Prostate gland (tissue), 2 donors: ENCODE data around the gene ARMH2. TPM values are rescaled to one million over a fixed set of nuclear protein-coding genes. Genes with fewer than 3 reads are reported as not detected.
"Not testable (repeated sequence)": the region's sequence is repeated elsewhere in the genome, so short reads cannot be mapped to it uniquely, and the experiment has no call there.

ENCODE experiments used
- DNase-seq: peaks from one replicate; pipeline ENCODE4 v3.0.0-alpha.2; 2019; ENCODE audit warnings: low spot score
- H3K27ac ChIP-seq, 2 donors: fragments of 200-600 bp; sonication (generic); 2 replicates each; pipeline ENCODE4 v1.5.1; 2017 to 2019
- H3K27me3 ChIP-seq: fragments of 200-600 bp; sonication (generic); replicated peaks from 2 replicates; pipeline ENCODE4 v1.5.1; 2019; ENCODE audit not compliant: insufficient read depth
- H3K36me3 ChIP-seq, 2 donors: fragments of 200-600 bp; sonication (generic); 1 replicate in 1 of 2; 2 replicates in 1 of 2; pipeline versions ENCODE4 v1.5.1 to v1.8.1; 2017 to 2019
- H3K4me1 ChIP-seq: fragments of 200-600 bp; sonication (generic); replicated peaks from 2 replicates; pipeline ENCODE4 v1.5.1; 2019
- H3K4me3 ChIP-seq, 2 donors: fragments of 200-600 bp; sonication (generic); 2 replicates each; pipeline ENCODE4 v1.5.1; 2017 to 2019
- H3K9me3 ChIP-seq: fragments of 200-600 bp; sonication (generic); 2 replicates; pipeline ENCODE4 v1.5.1; 2017
- POLR2A ChIP-seq: fragments of 450-650 bp; IDR thresholded peaks from one replicate; pipeline ENCODE4 v1.6.1; 2016; ENCODE audit warnings: antibody characterized with exemption, mild to moderate bottlenecking
- POLR2AphosphoS5 ChIP-seq: sonication (generic); formaldehyde crosslinking; IDR thresholded peaks from one replicate; pipeline ENCODE4 v1.6.1; 2017; ENCODE audit warnings: antibody characterized with exemption
- WGBS: methylation state at CpG from one replicate; pipeline ENCODE4 v1.1.5; 2018; 5-methylcytosine and 5-hydroxymethylcytosine counted together
- intact Hi-C: fragments of 100-400 bp; cut with DNase I; formaldehyde crosslinking; loops from one replicate; pipeline ENCODE4 v1.14.2; 2022
- total RNA-seq, 2 donors: library from RNA; depleted of rRNA; stranded (reverse); fragments of >200 nt; gene quantifications; one replicate each; pipeline ENCODE4 v1.1.0, GENCODE V29; 2016
- TF ChIP-seq, protein P1 (sequence below), 4 experiments: fragments of 200-600 bp in 2 of 4; fragments of 450-650 bp in 2 of 4; sonication (generic) in 2 of 4; IDR thresholded peaks; 1 replicate in 3 of 4; 2 replicates in 1 of 4; pipeline ENCODE4 v1.5.1; 2016 to 2019; ENCODE audit warnings: antibody characterized with exemption in 4 of 4, mild to moderate bottlenecking in 2 of 4, moderate library complexity in 2 of 4

The ARMH2 gene
- total RNA-seq, 2 donors from 2014 or later = not detected

- TF ChIP-seq POLR2AphosphoS5 = no peak
- TF ChIP-seq, protein P1, sequence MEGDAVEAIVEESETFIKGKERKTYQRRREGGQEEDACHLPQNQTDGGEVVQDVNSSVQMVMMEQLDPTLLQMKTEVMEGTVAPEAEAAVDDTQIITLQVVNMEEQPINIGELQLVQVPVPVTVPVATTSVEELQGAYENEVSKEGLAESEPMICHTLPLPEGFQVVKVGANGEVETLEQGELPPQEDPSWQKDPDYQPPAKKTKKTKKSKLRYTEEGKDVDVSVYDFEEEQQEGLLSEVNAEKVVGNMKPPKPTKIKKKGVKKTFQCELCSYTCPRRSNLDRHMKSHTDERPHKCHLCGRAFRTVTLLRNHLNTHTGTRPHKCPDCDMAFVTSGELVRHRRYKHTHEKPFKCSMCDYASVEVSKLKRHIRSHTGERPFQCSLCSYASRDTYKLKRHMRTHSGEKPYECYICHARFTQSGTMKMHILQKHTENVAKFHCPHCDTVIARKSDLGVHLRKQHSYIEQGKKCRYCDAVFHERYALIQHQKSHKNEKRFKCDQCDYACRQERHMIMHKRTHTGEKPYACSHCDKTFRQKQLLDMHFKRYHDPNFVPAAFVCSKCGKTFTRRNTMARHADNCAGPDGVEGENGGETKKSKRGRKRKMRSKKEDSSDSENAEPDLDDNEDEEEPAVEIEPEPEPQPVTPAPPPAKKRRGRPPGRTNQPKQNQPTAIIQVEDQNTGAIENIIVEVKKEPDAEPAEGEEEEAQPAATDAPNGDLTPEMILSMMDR (IDR thresholded peaks at IDR 0.05) = peak in 3 of 4 experiments; percentile 36 to 70 (median 66)
- TF ChIP-seq POLR2A = no peak
- Histone ChIP-seq H3K9me3 (no peaks in the 10 kb centered on the region), H3K36me3 (no peaks in the 10 kb centered on the region), H3K4me3 (no peak overlapping the region), H3K27me3 (no peaks in the 10 kb centered on the region), H3K4me1 (no peaks in the 10 kb centered on the region), H3K27ac (no peak overlapping the region)
- 48% methylated on average over 9 of the region's 9 CpGs for WGBS
- no peak for DNase-seq
- intact Hi-C loops = loop anchor here (5.0 kb wide), 1 partner anchor 185 kb away; no protein-coding TSS in a partner anchor
These were observed 31.8 kb downstream of the ARMH2 start for GRCh38 chr6:24766680-24767462.

GRCh38 chr6:24765968-24766367, 32.7 kb downstream of the ARMH2 start:
- H3K4me3 ChIP-seq, H3K9me3 ChIP-seq, DNase-seq, H3K27ac ChIP-seq, H3K4me1 ChIP-seq, H3K36me3 ChIP-seq, H3K27me3 ChIP-seq: not testable (repeated sequence)
- intact Hi-C loops = loop anchor here (5.0 kb wide), 1 partner anchor 184 kb away; no protein-coding TSS in a partner anchor
- 91% methylated on average over 25 of the region's 26 CpGs for WGBS

- not testable (repeated sequence) for H3K36me3 ChIP-seq, H3K27me3 ChIP-seq, H3K4me1 ChIP-seq, H3K4me3 ChIP-seq, H3K9me3 ChIP-seq, DNase-seq, H3K27ac ChIP-seq
- intact Hi-C loops = loop anchor here (5.0 kb wide), 1 partner anchor 183 kb away; no protein-coding TSS in a partner anchor
- 89% methylated on average over 20 of the region's 20 CpGs for WGBS
These were observed 33.6 kb downstream of the ARMH2 start for GRCh38 chr6:24764833-24765828.

GRCh38 chr6:24763578-24763977, 35.1 kb downstream of the ARMH2 start:
- no peak overlapping the region for H3K27ac ChIP-seq
- intact Hi-C loops = no loop called here
- no peak for DNase-seq

DNA sequence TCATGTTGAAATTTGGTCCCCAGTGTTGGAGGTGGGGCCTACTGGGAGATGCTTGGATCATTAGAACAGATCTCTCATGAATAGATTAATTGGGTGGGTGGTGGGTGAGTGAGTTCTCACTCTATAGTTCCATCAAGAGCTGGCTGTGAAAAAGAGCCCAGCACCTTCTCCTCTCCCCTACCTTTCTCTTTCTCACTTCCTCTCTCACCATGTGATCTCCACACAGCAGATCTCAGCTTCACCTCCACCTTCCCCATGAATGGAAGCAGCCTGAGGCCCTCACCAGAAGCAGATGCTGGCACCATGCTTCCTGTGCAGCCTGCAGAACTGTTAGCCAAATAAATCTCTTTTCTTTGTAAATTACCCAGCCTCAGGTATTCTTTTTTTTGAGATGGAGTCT, 36.9 kb downstream of the ARMH2 start:
- intact Hi-C loops = no loop called here
- H3K4me1 ChIP-seq = no peaks in the 10 kb centered on the region
- H3K9me3 ChIP-seq = no peaks in the 10 kb centered on the region

More at GRCh38 chr6:24763578-24763977, 35.1 kb downstream of the ARMH2 start:
- Histone ChIP-seq H3K9me3 (no peaks in the 10 kb centered on the region), H3K36me3 (no peaks in the 10 kb centered on the region), H3K4me1 (no peaks in the 10 kb centered on the region), H3K27me3 (no peaks in the 10 kb centered on the region), H3K4me3 (no peak overlapping the region)
- TF ChIP-seq POLR2A = no peak
- no peak for TF ChIP-seq POLR2AphosphoS5
- TF ChIP-seq, protein P1 (IDR thresholded peaks at IDR 0.05) = no peak
- WGBS = 65% methylated on average over 3 of the region's 3 CpGs

More for the DNA sequence above, 36.9 kb downstream of the ARMH2 start:
- TF ChIP-seq, protein P1 (IDR thresholded peaks at IDR 0.05) = no peak
- TF ChIP-seq POLR2AphosphoS5 (no peak), POLR2A (no peak)
- Histone ChIP-seq H3K4me3 (no peak overlapping the region), H3K36me3 (no peaks in the 10 kb centered on the region), H3K27me3 (no peaks in the 10 kb centered on the region), H3K27ac (no peak overlapping the region)
- no peak for DNase-seq
